BLaER1 (cell line): Measurements from ENCODE around the gene DCST2.
"Not testable (repeated sequence)": the region's sequence is repeated elsewhere in the genome, so short reads cannot be mapped to it uniquely, and the experiment has no call there.

Experiments used
- H3K27ac ChIP-seq: shearing (Covaris generic); formaldehyde crosslinking; 2 replicates; pipeline ENCODE4 v1.8.1; 2022
- H3K27me3 ChIP-seq: shearing (Covaris generic); formaldehyde crosslinking; 2 replicates; pipeline ENCODE4 v1.8.1; 2022
- H3K36me3 ChIP-seq: shearing (Covaris generic); formaldehyde crosslinking; 2 replicates; pipeline ENCODE4 v1.8.1; 2022
- H3K4me1 ChIP-seq: shearing (Covaris generic); formaldehyde crosslinking; 2 replicates; pipeline ENCODE4 v1.8.1; 2022
- H3K4me2 ChIP-seq: shearing (Covaris generic); formaldehyde crosslinking; 2 replicates; pipeline ENCODE4 v1.8.1; 2022
- H3K4me3 ChIP-seq: shearing (Covaris generic); formaldehyde crosslinking; 2 replicates; pipeline ENCODE4 v1.8.1; 2022
- H3K9ac ChIP-seq: shearing (Covaris generic); formaldehyde crosslinking; 2 replicates; pipeline ENCODE4 v1.8.1; 2022
- H3K9me3 ChIP-seq: shearing (Covaris generic); formaldehyde crosslinking; 2 replicates; pipeline ENCODE4 v1.8.1; 2022
- H4K20me1 ChIP-seq: shearing (Covaris generic); formaldehyde crosslinking; 2 replicates; pipeline ENCODE4 v1.8.1; 2022
- Cebpa-rat ChIP-seq: shearing (Covaris generic); IDR thresholded peaks from 2 replicates; pipeline ENCODE4 v1.8.1; 2022

The DCST2 gene

GRCh38 chr1:154983776-154984466 lies 49.7 kb downstream of the DCST2 start:
- H3K4me1 ChIP-seq = peaks cover 43% of the 10 kb centered on the region
- TF ChIP-seq Cebpa-rat = no peak
- peaks cover 26% of the 10 kb centered on the region for H4K20me1 ChIP-seq
- H3K4me2 ChIP-seq = peak overlapping the region; percentile 99
- peaks cover 69% of the 10 kb centered on the region for H3K36me3 ChIP-seq
- H3K27me3 ChIP-seq = no peaks in the 10 kb centered on the region
- H3K9ac ChIP-seq = peak overlapping the region; percentile 96
- H3K27ac ChIP-seq = peak overlapping the region; percentile 86
- H3K4me3 ChIP-seq = peak overlapping the region; percentile 94
- H3K9me3 ChIP-seq = no peaks in the 10 kb centered on the region

DNA sequence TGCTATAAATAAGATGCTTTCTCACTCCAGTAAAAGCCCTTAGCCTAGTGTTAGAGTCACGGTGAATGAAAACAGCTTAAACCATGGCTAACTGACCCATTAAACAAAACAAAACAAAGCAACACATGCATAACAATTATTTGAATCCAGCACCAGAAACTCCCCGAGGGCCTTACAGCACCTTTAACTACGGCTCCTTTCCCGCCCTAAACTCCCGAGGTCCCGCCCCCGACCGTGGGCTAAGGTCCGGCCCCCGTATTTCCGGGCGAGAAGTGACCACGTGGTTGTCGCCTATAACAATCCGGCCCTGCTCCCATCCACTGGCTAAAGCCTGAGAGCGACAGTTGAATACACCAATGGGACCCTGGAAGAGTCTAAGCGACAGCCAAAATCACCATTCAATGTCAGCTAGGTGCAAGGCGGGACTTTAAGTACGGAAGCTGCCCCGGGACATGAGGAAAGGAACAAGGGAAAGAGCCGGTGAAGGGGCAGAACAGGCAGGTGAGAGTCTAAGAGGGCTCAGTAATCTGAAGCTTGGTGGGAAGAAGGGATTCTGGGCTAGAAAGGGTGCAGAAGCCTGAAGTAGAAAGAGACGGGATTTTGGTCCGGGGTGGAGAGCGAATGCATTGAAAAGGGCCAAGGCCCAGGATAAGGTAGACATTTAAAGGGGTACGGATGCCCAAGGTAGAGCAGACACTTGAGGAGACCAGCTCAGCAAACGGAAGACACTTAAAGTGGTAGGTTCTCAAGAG lies 50.5 kb downstream of the DCST2 start, which contains the start of gene FLAD1:
Gene FLAD1 (plus strand): TSS at position 448 of the 752 bp plus-strand sequence. CDS start 351 bp downstream, outside the sequence.
- H3K27ac ChIP-seq = peak within 1 kb of the TSS; percentile 86
- H4K20me1 ChIP-seq = peaks cover 17% of the 10 kb centered on the region
- H3K27me3 ChIP-seq = no peaks in the 10 kb centered on the region
- TF ChIP-seq Cebpa-rat = no peak
- peak within 1 kb of the TSS; percentile 99 for H3K4me2 ChIP-seq
- H3K36me3 ChIP-seq = peaks cover 66% of the 10 kb centered on the region
- peaks cover 40% of the 10 kb centered on the region for H3K4me1 ChIP-seq
- H3K9me3 ChIP-seq = no peaks in the 10 kb centered on the region
- peak within 1 kb of the TSS; percentile 96 for H3K9ac ChIP-seq
- H3K4me3 ChIP-seq = peak within 1 kb of the TSS; percentile 94

GRCh38 chr1:154982341-154982740 lies 51.2 kb downstream of the DCST2 start:
- peak overlapping the region; percentile 76 for H3K9ac ChIP-seq
- H3K36me3 ChIP-seq = peaks cover 66% of the 10 kb centered on the region
- peak overlapping the region; percentile 99 for H3K4me2 ChIP-seq
- no peak for TF ChIP-seq Cebpa-rat
- peak overlapping the region; percentile 94 for H3K4me3 ChIP-seq
- H3K27ac ChIP-seq = peak overlapping the region; percentile 54
- no peaks in the 10 kb centered on the region for H3K9me3 ChIP-seq
- H3K4me1 ChIP-seq = peaks cover 43% of the 10 kb centered on the region
- no peaks in the 10 kb centered on the region for H3K27me3 ChIP-seq
- H4K20me1 ChIP-seq = peaks cover 14% of the 10 kb centered on the region

DNA sequence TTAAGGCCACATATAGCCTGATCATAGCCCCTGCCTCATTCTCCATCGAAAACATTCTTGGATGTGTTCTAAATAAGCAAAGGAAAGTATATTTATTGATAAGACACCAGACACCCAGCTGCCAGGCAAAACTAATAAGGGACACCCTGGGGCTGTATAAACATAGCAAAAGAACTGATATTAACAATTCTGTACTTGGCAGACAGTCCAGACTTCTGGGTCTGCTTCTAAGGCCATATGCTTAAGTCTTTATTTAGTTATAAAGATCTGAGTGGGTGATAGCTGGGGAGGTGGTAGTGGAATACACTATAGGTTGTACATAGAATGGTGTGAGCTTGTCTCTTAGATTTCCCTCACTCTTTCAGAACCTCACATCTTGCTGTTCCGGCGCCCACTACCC lies 55.2 kb downstream of the DCST2 start:
- Histone ChIP-seq H3K4me1 (peaks cover 40% of the 10 kb centered on the region), H3K4me2 (peak overlapping the region; percentile 98; the same call in 1 of the 2 replicates), H3K27ac (no peak overlapping the region)

GRCh38 chr1:154977762-154978161 lies 55.8 kb downstream of the DCST2 start:
- not testable (repeated sequence) for H3K27me3 ChIP-seq, H3K4me3 ChIP-seq, H3K9me3 ChIP-seq
- Histone ChIP-seq H3K4me1 (peaks cover 45% of the 10 kb centered on the region), H3K27ac (0 out of 2 replicates have a peak overlapping the region, but pooled peaks have one; percentile 81), H4K20me1 (peaks cover 24% of the 10 kb centered on the region), H3K36me3 (peaks cover 46% of the 10 kb centered on the region), H3K9ac (peak overlapping the region; percentile 91), H3K4me2 (peak overlapping the region; percentile 98)

More for the DNA sequence above, 55.2 kb downstream of the DCST2 start:
- TF ChIP-seq Cebpa-rat = no peak
- H3K9ac ChIP-seq = 0 out of 2 replicates have a peak overlapping the region, but pooled peaks have one; percentile 91
- H3K9me3 ChIP-seq = no peaks in the 10 kb centered on the region
- H4K20me1 ChIP-seq = peaks cover 18% of the 10 kb centered on the region; the same call in 1 of the 2 replicates
- H3K27me3 ChIP-seq = no peaks in the 10 kb centered on the region
- H3K4me3 ChIP-seq = no peak overlapping the region
- H3K36me3 ChIP-seq = peaks cover 46% of the 10 kb centered on the region

DNA sequence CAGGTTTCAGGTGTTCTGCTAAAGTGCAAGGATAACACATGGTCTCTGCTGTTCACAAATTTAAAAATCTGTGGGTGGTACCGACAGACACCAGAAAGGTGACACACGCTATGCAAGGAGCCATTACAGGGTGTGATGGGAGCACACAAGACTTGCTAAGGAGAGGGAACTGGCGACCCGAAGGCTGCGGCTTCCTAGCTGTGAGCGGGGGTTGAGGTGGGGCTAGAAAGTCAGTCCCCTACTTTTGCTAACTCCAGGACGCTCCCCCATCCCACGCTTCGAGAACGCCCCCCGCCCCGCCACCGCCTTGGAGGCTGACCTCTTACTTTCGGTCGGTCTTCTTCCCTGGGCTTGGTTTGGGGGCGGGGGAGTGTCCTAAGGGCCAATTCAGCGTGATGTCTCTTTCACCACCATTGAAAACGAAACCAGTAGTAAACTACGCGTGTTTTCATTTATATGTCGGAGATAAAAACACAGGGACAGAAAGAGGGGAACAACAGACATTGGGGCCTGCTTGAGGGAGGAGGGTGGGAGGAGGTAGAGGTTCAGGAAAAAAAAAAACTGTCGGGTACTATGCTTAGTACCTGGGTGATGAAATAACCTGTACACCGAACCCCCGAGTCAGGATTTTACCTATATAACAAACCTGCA lies 58.0 kb downstream of the DCST2 start:
- no peak for TF ChIP-seq Cebpa-rat
- Histone ChIP-seq H3K4me2 (peak overlapping the region; percentile 98), H3K9ac (peak overlapping the region; percentile 91), H3K4me3 (peak overlapping the region; percentile 78), H3K4me1 (peaks cover 56% of the 10 kb centered on the region), H4K20me1 (peaks cover 45% of the 10 kb centered on the region), H3K27me3 (no peaks in the 10 kb centered on the region), H3K9me3 (no peaks in the 10 kb centered on the region), H3K36me3 (peaks cover 32% of the 10 kb centered on the region), H3K27ac (peak overlapping the region; percentile 81)

DNA sequence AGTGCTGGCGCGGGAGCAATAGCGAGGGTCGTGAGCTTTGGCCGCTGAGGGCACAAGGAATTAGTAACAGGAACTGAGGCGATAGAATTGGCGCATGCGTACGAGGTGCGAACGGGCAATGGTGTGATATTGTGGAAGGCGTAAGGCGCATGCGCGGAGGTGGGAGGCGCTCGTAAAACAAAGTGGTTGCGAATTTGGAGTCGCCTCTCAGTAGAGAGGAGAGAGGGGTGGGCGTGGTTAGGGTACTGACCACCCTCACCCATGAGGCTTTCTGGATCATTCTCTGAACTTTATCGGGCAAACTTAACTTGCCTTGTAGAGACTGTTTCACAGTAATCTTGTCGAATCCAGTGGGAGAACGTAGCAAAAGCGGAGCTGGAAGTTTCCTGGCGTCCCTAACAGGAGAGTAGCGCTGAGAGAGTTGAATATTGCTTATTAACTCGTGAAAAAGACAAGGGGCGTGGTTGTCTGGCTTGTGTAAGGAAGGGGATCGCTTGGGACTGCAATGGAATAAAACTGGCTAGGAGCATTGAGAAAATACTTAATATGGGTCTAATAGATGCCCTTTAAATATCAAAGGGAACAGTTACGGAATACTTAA lies 58.7 kb downstream of the DCST2 start:
- Histone ChIP-seq H3K36me3 (peaks cover 26% of the 10 kb centered on the region), H3K27me3 (no peaks in the 10 kb centered on the region), H3K27ac (peak overlapping the region; percentile 81), H4K20me1 (peaks cover 51% of the 10 kb centered on the region), H3K9me3 (no peaks in the 10 kb centered on the region), H3K4me3 (peak overlapping the region; percentile 78), H3K4me2 (peak overlapping the region; percentile 98), H3K9ac (peak overlapping the region; percentile 91), H3K4me1 (peaks cover 62% of the 10 kb centered on the region)
- no peak for TF ChIP-seq Cebpa-rat

DNA sequence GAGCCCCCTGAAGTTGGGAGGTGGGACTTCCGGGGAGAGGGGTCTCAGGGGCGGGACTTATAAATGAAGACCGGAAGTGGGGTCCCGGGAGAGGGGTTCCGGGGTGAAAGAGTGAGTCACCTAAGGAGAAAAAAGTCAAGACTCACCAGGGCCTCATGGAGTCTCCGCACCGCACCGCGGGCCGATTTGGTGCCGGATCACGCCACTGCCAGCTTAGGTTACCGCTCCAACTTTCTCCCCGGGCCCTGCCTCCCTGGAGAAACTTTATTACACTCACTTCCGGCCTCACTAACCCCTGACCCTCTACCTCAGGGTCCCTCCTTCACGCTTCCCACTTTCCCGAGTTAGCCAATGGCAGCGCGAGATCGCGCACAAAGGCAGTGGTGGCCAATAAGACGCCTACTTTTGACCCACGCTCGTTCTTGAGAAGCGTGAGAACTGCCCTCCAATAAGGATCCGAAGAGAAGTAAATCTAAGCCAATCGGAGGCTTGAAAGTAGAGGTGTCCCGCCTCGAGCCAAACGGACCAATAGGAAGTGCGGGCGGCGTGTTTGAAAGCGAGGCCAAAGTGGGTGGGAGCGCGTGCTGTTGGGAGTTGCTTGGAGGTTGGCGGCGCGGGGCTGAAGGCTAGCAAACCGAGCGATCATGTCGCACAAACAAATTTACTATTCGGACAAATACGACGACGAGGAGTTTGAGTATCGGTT lies 59.3 kb downstream of the DCST2 start, which contains the start of gene CKS1B:
Gene CKS1B (plus strand): TSS at position 580 of the 706 bp plus-strand sequence. CDS start 65 bp downstream, at position 645.
- H3K4me2 ChIP-seq = peak within 1 kb of the TSS; percentile 98
- peak within 1 kb of the TSS; percentile 91 for H3K9ac ChIP-seq
- peak within 1 kb of the TSS; percentile 78 for H3K4me3 ChIP-seq
- peak within 1 kb of the TSS; percentile 94 for H3K27ac ChIP-seq
- TF ChIP-seq Cebpa-rat = no peak
- no peaks in the 10 kb centered on the region for H3K27me3 ChIP-seq
- H3K9me3 ChIP-seq = no peaks in the 10 kb centered on the region
- H4K20me1 ChIP-seq = peaks cover 57% of the 10 kb centered on the region
- H3K4me1 ChIP-seq = peaks cover 68% of the 10 kb centered on the region
- H3K36me3 ChIP-seq = peaks cover 25% of the 10 kb centered on the region
